Activated CD4-positive, alpha-beta T cell treated with anti-CD3 and anti-CD28 coated beads, Interleukin-2, amount 50 U/mL, for 24 hours (primary cell): ENCODE measurements around the gene FABP7.

Experiments
- DNase-seq, 2 donors: peaks; one replicate each; pipeline ENCODE4 v3.0.0-alpha.2; 2020; ENCODE audit warnings: low read depth in 1 of 2, low spot score in 1 of 2

Gene FABP7

GRCh38 chr6:122792766-122793165 lies 13.2 kb downstream of the FABP7 start:
- DNase-seq, result no peak

- no peak for DNase-seq
Measured at GRCh38 chr6:122797537-122797936, 18.0 kb downstream of the FABP7 start.

GRCh38 chr6:122798099-122798641 lies 18.7 kb downstream of the FABP7 start:
- no peak for DNase-seq

- no peak for DNase-seq
Measured at GRCh38 chr6:122799140-122799745, 19.7 kb downstream of the FABP7 start.

GRCh38 chr6:122799916-122800686 lies 20.6 kb downstream of the FABP7 start:
- DNase-seq, result no peak

- DNase-seq, result no peak
Measured at GRCh38 chr6:122800906-122801305, 21.4 kb downstream of the FABP7 start.

GRCh38 chr6:122801397-122801796 lies 21.9 kb downstream of the FABP7 start:
- no peak for DNase-seq

GRCh38 chr6:122803171-122803661 lies 23.7 kb downstream of the FABP7 start:
- DNase-seq, result no peak

GRCh38 chr6:122804962-122805485 lies 25.5 kb downstream of the FABP7 start:
- DNase-seq, result no peak

GRCh38 chr6:122806291-122806690 lies 26.8 kb downstream of the FABP7 start:
- no peak for DNase-seq

- DNase-seq, result no peak
Measured at GRCh38 chr6:122808121-122808885, 28.8 kb downstream of the FABP7 start.

GRCh38 chr6:122809001-122809400 lies 29.5 kb downstream of the FABP7 start:
- no peak for DNase-seq

- DNase-seq, result no peak
Measured at GRCh38 chr6:122809691-122810090, 30.2 kb downstream of the FABP7 start.

- no peak for DNase-seq
Measured at GRCh38 chr6:122810189-122810588, 30.7 kb downstream of the FABP7 start.

- DNase-seq, result no peak
Measured at GRCh38 chr6:122817358-122817757, 37.8 kb downstream of the FABP7 start.

GRCh38 chr6:122817766-122818165 lies 38.2 kb downstream of the FABP7 start:
- no peak for DNase-seq

GRCh38 chr6:122818866-122819265 lies 39.4 kb downstream of the FABP7 start:
- DNase-seq, result no peak

GRCh38 chr6:122821095-122821494 lies 41.6 kb downstream of the FABP7 start:
- DNase-seq, result no peak

- DNase-seq, result no peak
Measured at GRCh38 chr6:122825163-122825562, 45.6 kb downstream of the FABP7 start.

GRCh38 chr6:122829456-122829855 lies 49.9 kb downstream of the FABP7 start:
- no peak for DNase-seq

- no peak for DNase-seq
Measured at GRCh38 chr6:122831511-122831910, 52.0 kb downstream of the FABP7 start.
